ENCODE data around the gene XYLT2. TPM values are rescaled to one million over a fixed set of nuclear protein-coding genes. Genes with fewer than 3 reads are reported as not detected.

Gene XYLT2
- total RNA-seq, 6 experiments from 2014 or later: 7.0 to 13.8 (median 9.4) TPM

- no peak for TF ChIP-seq CTCF (IDR thresholded peaks at IDR 0.05)
- TF ChIP-seq POLR2A (IDR thresholded peaks at IDR 0.05): no peak
- Histone ChIP-seq H3K27ac (no peak overlapping the region), H3K9me3 (no peaks in the 10 kb centered on the region), H3K4me3 (no peak overlapping the region), H3K36me3 (no peaks in the 10 kb centered on the region), H3K4me1 (no peaks in the 10 kb centered on the region), H3K27me3 (no peaks in the 10 kb centered on the region)
- intact Hi-C loops (cut with DNase I): no loop called here
- ATAC-seq (no peak), DNase-seq (no peak)
These were observed 6.5 kb upstream of the XYLT2 start for GRCh38 chr17:50339381-50339780.

DNA sequence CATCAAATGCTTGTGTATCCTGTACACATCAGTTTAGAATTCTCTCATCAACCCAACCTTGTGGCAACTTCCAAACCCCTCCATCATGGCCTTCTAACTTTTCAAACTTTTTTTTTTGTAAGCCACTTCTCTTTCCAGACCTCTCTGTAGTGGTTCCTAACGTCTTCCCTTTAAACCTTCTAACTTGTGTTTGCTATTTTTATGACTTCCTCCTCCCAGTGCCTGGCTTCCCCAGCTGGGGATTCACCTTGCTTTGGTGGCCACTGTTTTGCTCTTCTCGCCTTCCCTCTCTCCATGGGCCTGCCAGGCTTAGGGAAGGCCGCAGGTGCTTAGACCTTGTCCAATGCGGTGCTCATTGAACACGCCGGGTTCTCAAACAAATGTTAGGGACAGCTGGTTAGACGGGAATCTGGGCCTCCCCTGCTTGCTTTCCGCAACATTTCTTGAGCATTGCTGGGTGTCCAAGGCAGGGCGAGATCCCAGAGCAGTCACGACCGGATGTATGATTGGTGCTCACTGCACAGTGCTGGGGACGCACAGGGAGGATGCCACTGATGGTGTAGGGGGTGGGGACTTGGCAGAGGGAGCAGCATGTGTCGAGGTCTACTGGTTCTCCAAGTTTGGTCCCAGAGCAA, 1.1 kb upstream of the XYLT2 start:
- Histone ChIP-seq H3K36me3 (no peaks in the 10 kb centered on the region), H3K9me3 (no peaks in the 10 kb centered on the region), H3K4me3 (no peak overlapping the region), H3K27ac (no peak overlapping the region), H3K27me3 (no peaks in the 10 kb centered on the region), H3K4me1 (peaks cover 0 to 10% (median 3%) of the 10 kb centered on the region in 4 donors)
- 62% methylated on average over 11 of the region's 13 CpGs for WGBS (ENCODE audit: insufficient coverage, low coverage, low lambda C conversion rate, missing lambda C conversion rate)
- ATAC-seq (peak in 2 of 4 donors; percentile 1 to 13), DNase-seq (peak in 1 of 3 donors; percentile 39)
- TF ChIP-seq CTCF (IDR thresholded peaks at IDR 0.05) (no peak), POLR2A (IDR thresholded peaks at IDR 0.05) (no peak)
- intact Hi-C loops (cut with DNase I): no loop called here

DNA sequence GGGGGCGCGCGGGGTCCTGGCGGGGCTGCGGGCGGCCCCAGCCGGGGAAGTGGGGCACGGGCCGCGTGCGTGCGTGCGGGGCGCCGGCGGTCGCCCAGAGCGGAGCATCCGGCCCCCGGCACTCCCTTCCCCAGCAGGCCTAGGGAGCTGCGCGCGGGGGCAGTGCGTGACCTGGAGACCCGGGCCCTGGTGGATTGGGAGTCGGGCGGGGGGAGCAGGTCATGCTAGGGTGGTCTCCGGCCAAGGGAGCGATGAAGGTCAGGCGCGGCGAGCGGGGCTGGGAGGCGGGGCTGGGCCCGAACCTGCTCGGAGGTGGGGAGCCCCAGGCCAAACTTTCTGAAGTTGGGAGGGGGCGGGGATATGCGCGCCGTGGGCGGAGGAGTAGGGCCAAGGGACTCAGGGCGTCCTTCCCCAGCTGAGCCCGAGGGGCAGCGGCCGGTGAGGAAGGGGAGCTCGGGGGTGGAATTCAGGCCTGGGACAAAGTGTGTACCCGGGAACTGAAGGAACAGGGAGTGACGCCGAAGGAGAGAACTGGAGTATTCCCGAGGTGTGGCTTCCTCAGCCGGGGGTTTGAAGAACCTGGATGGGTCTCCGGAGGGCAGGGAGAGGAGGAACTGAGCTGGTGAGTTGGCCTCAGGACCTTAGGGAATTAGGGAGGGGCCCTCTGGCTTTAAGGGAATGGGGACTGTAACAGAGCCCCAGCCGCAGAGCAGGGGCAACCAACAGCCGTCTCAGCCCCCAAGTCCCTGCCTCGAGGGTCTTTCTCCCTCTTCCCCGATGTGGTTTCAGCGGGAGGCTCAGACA, 589 bp downstream of the XYLT2 start:
- Histone ChIP-seq H3K9me3 (no peaks in the 10 kb centered on the region), H3K36me3 (no peaks in the 10 kb centered on the region), H3K27me3 (no peaks in the 10 kb centered on the region), H3K4me1 (peaks cover 0 to 10% (median 3%) of the 10 kb centered on the region in 4 donors), H3K27ac (peak overlapping the region in 1 of 3 donors; percentile 32), H3K4me3 (peak overlapping the region; percentile 61 to 81 (median 62))
- DNase-seq: peak in 2 of 3 donors; percentile 60 to 70
- ATAC-seq: peak; percentile 18 to 48 (median 30)
- intact Hi-C loops (cut with DNase I): no loop called here
- no peak for TF ChIP-seq CTCF (IDR thresholded peaks at IDR 0.05)
- WGBS (ENCODE audit: insufficient coverage, low coverage, low lambda C conversion rate, missing lambda C conversion rate): 3% methylated on average over 15 of the region's 57 CpGs

GRCh38 chr17:50347117-50347893, 1.4 kb downstream of the XYLT2 start:
- TF ChIP-seq CTCF (IDR thresholded peaks at IDR 0.05) (no peak), POLR2A (IDR thresholded peaks at IDR 0.05) (no peak)
- H3K4me1 ChIP-seq: peaks cover 0 to 10% (median 3%) of the 10 kb centered on the region in 4 donors
- no peak overlapping the region for H3K27ac ChIP-seq
- DNase-seq (peak in 1 of 3 donors; percentile 41), ATAC-seq (no peak)
- no peaks in the 10 kb centered on the region for H3K9me3 ChIP-seq
- H3K4me3 ChIP-seq: peak overlapping the region; percentile 61 to 81 (median 62)
- no CpG with 5 or more reads among the region's 17 CpGs for WGBS (ENCODE audit: insufficient coverage, low coverage, low lambda C conversion rate, missing lambda C conversion rate)
- intact Hi-C loops (cut with DNase I): no loop called here
- no peaks in the 10 kb centered on the region for H3K36me3 ChIP-seq
- no peaks in the 10 kb centered on the region for H3K27me3 ChIP-seq

All from right lobe of liver (tissue), 6 donors.